Stomach (tissue), 4 donors: ENCODE measurements around the gene FAM43A.

ENCODE experiments used
- CTCF ChIP-seq, 7 experiments: fragments of 450-650 bp in 4 of 7; fragments of 200-600 bp in 3 of 7; sonication (generic) in 3 of 7; IDR thresholded peaks; one replicate each; pipeline ENCODE4 v1.5.1; 2016 to 2019; ENCODE audit warnings: antibody characterized with exemption in 7 of 7, control low read depth in 2 of 7, mild to moderate bottlenecking in 1 of 7
- POLR2A ChIP-seq, 4 donors: fragments of 450-650 bp; IDR thresholded peaks; one replicate each; pipeline ENCODE4 v1.6.1; 2016; ENCODE audit warnings: antibody characterized with exemption in 4 of 4, control low read depth in 2 of 4, mild to moderate bottlenecking in 1 of 4, moderate library complexity in 1 of 4
- POLR2AphosphoS5 ChIP-seq, 3 donors: sonication (generic); formaldehyde crosslinking; IDR thresholded peaks; one replicate each; pipeline ENCODE4 v1.6.1; 2016; ENCODE audit warnings: antibody characterized with exemption in 3 of 3

DNA sequence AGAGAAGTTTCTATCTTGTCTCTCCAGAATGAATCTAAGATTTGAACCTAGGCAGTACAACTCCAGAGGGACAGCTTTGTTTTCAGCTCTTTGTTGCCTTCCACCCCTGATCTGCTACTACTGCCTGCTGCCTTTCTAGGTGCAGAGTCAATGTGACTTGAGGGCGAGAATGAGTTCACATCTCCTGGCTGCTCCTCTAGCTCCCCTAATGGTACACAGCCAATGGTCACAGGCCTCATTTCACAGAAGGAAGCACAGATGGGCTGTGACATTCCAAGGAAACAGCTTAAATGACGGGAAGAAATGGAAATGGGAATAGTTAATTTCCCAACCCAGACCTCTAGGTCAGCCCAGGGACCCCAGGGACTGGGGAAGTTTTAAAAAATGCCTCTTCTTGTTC, 32.4 kb downstream of the FAM43A start:
- no peak for TF ChIP-seq CTCF (IDR thresholded peaks at IDR 0.05)
- TF ChIP-seq POLR2A (IDR thresholded peaks at IDR 0.05): no peak
- TF ChIP-seq POLR2AphosphoS5 (IDR thresholded peaks at IDR 0.05): no peak
